GM19035 (cell line): ENCODE data around the gene GPR139.

Source experiments
- ATAC-seq: cut with Tn5 transposase; IDR thresholded peaks from one replicate; pipeline ENCODE4 v1.9.1; 2021; ENCODE audit not compliant: unreplicated experiment

Gene GPR139

DNA sequence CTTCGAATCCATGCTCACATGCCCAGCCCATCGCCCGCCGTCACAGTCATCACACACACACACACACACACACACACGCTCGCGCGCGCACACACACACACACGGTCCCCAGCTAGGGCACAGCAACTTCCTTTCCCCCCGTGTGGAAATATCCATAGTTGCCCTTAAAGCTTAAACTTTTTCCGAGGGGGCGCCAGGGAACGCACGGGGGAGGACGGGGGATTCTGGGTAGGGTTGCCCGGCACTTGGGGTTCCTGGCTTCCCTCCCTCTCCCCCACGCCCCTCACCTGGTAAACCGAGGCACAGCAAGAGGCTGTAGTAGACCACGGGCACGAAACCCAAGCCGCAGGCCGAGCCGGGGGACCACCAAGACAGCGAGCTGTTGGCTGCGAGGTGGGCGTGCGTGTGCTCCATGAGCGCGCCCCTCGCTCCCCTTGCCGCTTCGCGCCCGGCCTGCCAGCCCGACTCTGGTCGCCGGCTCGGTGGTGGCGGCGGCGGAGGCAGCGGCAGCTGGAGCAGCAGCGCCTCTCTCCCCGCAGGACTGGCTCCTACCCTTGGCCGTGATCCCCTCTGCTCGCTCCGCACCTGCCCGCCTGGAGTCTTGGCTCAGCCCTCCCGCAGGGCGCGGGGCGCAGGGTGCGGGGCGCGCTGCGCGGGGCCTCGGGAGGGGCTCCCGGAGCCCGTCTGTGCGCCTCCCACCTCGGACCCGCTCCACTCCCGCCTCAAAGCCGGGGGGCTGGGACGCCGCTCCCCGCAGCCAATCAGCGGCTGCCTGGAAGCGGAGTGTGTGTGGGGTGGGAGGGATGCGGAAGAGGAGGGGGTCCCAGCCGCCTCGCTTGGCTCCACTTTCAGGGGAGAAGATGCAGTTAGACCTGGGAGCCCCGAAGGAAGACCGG is at the start of gene GPR139:
TSS of gene GPR139 (minus strand) at position 688 of the 896 bp plus-strand sequence. CDS start at position 414, 274 bp downstream.
- ATAC-seq = no peak

DNA sequence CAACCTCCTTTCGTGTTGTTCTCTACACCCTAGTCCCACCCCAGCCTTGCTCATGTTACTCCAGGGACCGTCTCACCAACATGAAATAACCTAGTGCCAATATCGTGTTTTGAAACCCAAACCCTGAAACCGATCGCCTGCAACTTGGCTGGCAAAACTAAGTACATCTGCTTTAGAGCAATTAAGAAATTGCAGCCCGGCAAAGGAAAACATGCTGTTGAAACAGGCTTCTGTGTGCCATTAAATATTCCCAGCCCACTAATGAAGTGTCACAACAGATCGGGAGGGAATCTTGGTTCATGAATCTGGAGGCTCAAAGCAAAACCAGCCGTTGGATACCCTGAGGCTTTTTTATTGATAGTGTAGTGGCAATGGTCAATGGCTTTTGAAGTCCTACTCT is 48.3 kb upstream of the GPR139 start:
- no peak for ATAC-seq

DNA sequence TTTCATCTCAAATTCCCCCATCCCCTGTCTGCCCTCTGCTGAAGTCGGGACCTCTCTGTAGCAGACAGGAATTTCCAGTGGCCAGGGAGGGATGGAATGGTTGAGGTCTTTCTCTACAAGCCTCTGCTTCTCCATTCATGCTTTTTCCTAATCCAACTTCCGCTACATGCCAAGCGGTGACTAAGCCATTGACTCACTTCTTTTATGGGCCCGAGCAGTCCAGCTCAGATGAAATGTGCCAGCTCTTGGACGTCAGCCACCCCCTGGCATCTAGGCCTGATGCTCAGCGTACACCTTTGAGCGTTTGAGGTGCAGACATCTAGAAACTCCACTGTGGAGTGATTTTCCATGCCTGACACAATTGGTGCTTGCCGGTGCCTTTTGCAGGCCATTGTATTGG is 40.7 kb upstream of the GPR139 start:
- no peak for ATAC-seq

DNA sequence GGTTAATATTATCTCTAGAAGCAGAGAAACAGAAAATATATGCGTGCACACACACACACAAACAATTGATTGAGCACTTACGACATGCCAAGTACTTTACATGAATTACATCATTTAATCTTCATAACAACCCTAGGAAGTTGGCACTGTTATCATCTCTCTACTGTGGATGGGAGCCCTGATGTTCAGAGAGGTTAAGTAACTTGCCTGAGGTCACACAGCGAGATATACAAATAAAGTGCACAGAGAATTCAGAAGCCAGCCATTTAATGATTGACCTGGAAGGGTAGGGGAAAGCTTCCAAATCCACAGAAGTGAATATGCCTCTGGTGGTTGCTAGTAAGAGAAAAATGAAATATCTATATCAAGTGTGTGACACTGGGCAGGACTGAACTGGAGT is 37.5 kb upstream of the GPR139 start:
- no peak for ATAC-seq

GRCh38 chr16:20107083-20107482 is 33.4 kb upstream of the GPR139 start:
- no peak for ATAC-seq

- ATAC-seq = no peak
These were observed 31.0 kb upstream of the GPR139 start for GRCh38 chr16:20104563-20105183.

- ATAC-seq = no peak
These were observed 28.8 kb upstream of the GPR139 start for GRCh38 chr16:20102521-20102920.

- ATAC-seq = no peak
These were observed 28.3 kb upstream of the GPR139 start for GRCh38 chr16:20102021-20102420.

DNA sequence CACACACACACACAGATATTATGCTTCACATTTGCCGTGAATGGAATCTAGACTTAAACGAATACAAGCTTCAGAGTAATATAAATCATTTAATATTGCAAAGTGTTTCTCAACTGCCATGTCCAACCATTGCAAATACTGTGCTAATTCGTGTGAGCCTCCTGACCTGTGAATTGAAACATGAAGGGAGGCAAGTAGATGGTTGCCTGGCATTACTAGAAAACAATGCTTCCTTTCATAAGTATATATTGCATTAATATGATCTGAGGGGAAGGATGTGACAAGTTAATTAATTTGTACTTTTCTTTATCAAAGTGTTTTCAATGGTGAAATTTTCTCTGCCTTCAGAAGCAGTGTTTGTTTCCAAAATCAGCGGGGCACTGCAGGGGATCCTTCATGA is 25.7 kb upstream of the GPR139 start:
- no peak for ATAC-seq

GRCh38 chr16:20094157-20094556 is 20.5 kb upstream of the GPR139 start:
- ATAC-seq = no peak

DNA sequence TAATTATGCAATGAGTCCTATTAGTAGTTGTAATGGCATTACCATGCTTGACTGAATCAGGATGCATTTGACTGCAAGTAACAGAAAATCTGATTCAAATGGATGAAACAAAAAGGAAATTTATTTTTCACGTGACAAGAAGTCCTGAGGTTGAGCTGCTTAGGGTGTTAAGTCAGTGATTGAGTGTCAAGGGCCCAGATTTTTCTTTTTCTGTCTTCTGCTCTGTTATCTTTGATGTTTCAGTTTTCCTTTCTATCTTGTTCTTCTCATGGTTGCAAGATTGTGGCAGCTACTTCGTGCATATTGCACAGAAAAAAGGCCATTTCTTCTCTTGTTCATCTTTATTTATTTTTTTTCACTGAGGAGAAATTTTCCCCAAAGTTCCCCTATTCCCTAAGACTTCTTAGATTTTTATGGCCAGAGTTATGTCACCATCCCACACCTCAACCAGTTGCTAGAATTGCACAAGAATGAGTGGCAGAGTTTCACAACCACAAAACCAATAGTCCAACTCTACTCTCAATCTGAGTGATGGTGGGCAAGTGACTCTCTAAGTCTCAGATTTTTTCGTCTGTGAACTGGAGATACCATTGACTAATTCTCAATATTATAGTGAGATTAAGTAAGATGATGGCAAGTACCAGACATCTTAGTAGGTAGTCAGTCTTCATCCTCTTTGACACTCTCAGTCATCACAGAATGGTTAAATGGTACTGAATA is 15.7 kb upstream of the GPR139 start:
- no peak for ATAC-seq

GRCh38 chr16:20084624-20085226 is 11.0 kb upstream of the GPR139 start:
- no peak for ATAC-seq

DNA sequence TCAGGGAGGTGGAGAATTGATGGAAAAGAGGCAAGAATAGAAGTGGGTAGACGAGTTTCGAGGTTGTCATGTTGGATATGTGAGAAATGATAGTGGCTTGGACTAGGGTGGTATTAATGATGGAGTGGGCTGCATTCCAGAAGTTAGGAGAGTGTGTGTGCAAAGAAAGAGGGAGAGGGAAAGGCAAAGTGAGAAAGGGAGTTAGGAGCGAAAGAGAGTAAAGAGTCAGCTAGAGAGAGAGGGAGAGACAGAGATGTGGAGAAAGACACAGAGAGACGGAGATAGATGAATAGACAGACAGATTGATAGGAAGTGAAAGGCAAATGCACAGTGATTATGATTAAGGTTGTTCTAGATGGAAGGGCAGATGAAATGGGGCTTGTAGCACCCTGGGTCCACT is 5.4 kb upstream of the GPR139 start:
- ATAC-seq = no peak

DNA sequence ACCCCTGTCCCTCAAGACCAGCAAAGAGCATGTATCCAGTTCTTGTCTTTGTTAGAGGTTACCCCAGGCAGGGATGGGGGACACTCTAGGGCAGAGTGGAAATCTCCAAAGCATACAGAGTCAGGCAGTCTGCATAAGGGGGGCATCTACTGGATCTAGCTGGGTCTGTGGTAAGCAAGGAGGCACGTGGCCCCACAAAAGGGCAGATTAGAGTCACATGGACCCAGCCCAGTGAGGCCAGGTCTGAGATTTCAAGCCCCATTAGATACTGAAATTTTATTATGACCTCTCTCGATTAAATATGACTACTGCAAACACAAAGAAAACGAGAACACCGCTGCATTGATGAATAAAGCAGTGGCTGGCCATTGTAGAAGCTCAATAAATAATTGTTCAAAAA is 1.6 kb upstream of the GPR139 start:
- no peak for ATAC-seq

DNA sequence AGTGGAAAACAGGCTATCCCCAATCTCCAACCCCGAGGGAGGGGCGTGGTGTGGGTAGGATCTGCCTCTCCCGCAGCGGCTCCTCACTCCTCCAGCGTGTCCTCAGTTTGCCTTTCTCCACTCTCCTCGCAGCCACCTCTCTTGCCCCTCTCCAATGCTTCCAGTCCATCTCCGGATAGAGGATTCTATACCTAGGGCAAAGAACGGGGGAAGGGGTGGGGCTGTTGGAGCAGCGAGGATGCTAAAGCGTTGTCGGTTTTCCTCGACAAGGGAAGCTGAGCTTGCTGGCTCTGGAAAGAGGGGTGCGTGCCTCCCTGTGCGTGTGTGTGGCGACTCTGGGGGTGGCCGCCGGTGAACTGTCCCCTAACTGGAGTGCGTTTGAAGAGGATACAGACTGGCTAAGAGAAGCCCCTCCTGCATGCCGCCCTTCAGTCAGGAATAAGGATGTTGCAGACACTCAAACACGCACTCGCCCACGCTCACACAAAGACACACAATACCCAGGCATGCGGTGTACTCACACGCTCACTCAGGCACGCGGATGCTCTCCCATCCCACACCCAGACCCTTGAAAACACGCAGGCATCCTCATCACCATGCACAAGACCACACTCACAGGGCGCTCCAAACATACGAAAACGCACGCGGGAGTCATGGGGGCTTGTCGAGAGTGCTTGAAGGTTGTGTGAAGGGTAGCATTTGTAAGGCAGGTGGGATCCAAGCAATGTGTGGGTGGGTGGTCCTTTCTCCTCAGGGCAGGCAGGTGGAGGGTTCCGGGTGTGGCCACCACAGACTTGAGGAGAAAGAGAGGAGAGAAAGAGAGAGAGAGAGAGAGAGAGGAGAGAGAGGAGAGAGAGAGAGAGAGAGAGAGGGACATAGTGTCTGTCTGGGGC is 655 bp upstream of the GPR139 start:
- ATAC-seq = no peak

- no peak for ATAC-seq
These were observed 852 bp downstream of the GPR139 start for GRCh38 chr16:20072874-20073202.

GRCh38 chr16:20072146-20072873 is 1.4 kb downstream of the GPR139 start:
- ATAC-seq = no peak

GRCh38 chr16:20064931-20065330 is 8.8 kb downstream of the GPR139 start:
- ATAC-seq = no peak

DNA sequence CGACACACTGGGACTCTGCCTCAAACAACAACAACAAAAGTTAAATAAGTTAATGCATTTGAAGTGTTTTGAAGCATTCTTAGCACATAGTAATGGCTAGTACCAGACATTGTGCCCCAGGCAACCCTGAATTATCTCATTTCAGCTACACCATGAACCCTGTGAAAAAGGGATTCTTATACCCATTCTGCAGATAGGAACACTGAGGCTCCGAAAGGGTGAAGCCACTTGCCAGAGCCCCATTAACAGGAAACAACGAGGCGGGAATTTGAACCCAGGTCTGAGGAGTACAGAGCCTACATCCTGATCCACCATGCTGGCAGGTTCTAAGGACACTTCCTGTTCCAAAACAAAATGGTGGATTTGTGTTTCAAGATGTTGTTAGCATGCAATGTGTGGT is 9.2 kb downstream of the GPR139 start:
- ATAC-seq = no peak

- no peak for ATAC-seq
These were observed 12.6 kb downstream of the GPR139 start for GRCh38 chr16:20061132-20061531.
